Measurements from ENCODE around the gene ZC3H12D. TPM values are rescaled to one million over a fixed set of nuclear protein-coding genes. Genes with fewer than 3 reads are reported as not detected.

ZC3H12D gene
- total RNA-seq, 1 donor: under 0.01 TPM

GRCh38 chr6:149397384-149397783 is 87.4 kb downstream of the ZC3H12D start:
- DNase-seq (ENCODE audit: low read depth): no peak
- no peak for TF ChIP-seq CTCF (IDR thresholded peaks at IDR 0.05; ENCODE audit: insufficient read depth, low read depth, low read length)
- H3K4me3 ChIP-seq (ENCODE audit: low read depth, low read length): no peak overlapping the region

Small RNAs within 50 kb of the gene (small RNA-seq; reads per million reads assigned to genes)
- 1.1 reads per million, percentile 19 among the genes with 10 or more reads in this experiment for gene RNU7-3P

Other genes with a start within 250 kb of the ZC3H12D start
- 20.9 and 36.3 TPM in 2 replicates for gene TAB2, start 167.3 kb downstream of the ZC3H12D start, total RNA-seq
- gene SUMO4, start 84.8 kb downstream of the ZC3H12D start, total RNA-seq: 2.6 TPM in 2 replicates
- 24.2 and 40.6 TPM in 2 replicates for gene PPIL4, start 61.0 kb upstream of the ZC3H12D start, total RNA-seq
- gene GINM1, start 81.4 kb upstream of the ZC3H12D start, total RNA-seq: 41.9 and 69.1 TPM in 2 replicates
- gene KATNA1, start 163.7 kb upstream of the ZC3H12D start, total RNA-seq: 18.0 and 21.6 TPM in 2 replicates
- 20.6 and 25.9 TPM in 2 replicates for gene LATS1, start 233.1 kb upstream of the ZC3H12D start, total RNA-seq